Measurements from ENCODE around the gene EFHC1.

EFHC1 gene

GRCh38 chr6:52517502-52518278 lies 97.5 kb downstream of the EFHC1 start:
- no peaks in the 10 kb centered on the region for H3K79me2 ChIP-seq (ENCODE audit: control insufficient read depth, low read length)
- H3K27ac ChIP-seq (ENCODE audit: low read depth, low read length): no peak overlapping the region
- no peak overlapping the region for H3K4me2 ChIP-seq (ENCODE audit: low read length)

GRCh38 chr6:52518279-52518945 lies 98.3 kb downstream of the EFHC1 start:
- Histone ChIP-seq H3K4me2 (ENCODE audit: low read length) (no peak overlapping the region), H3K9me3 (ENCODE audit: control insufficient read depth, insufficient read depth, low read length) (no peaks in the 10 kb centered on the region), H3K9me2 (replicated peaks; ENCODE audit: control insufficient read depth, low read length) (no peaks in the 10 kb centered on the region), H3K27me3 (ENCODE audit: control insufficient read depth, low read length) (no peaks in the 10 kb centered on the region), H3K79me2 (ENCODE audit: control insufficient read depth, low read length) (no peaks in the 10 kb centered on the region), H3K4me3 (ENCODE audit: low read length) (no peak overlapping the region), H3F3A (ENCODE audit: control insufficient read depth, insufficient read depth) (no peaks in the 10 kb centered on the region), H3K27ac (ENCODE audit: low read depth, low read length) (no peak overlapping the region), H3K36me3 (ENCODE audit: control insufficient read depth, low read length) (no peaks in the 10 kb centered on the region), H4K20me1 (ENCODE audit: control insufficient read depth, insufficient read depth, low read depth, low read length) (no peaks in the 10 kb centered on the region), H3K4me1 (ENCODE audit: control insufficient read depth, low read length) (no peaks in the 10 kb centered on the region)
- TF ChIP-seq CTCF (IDR thresholded peaks at IDR 0.05; ENCODE audit: low read depth, low read length, poor library complexity, severe bottlenecking) (no peak), EZH2phosphoT487 (IDR thresholded peaks at IDR 0.05; ENCODE audit: borderline replicate concordance, low read length) (no peak)

More at GRCh38 chr6:52517502-52518278, 97.5 kb downstream of the EFHC1 start:
- no peaks in the 10 kb centered on the region for H3F3A ChIP-seq (ENCODE audit: control insufficient read depth, insufficient read depth)
- no peaks in the 10 kb centered on the region for H3K4me1 ChIP-seq (ENCODE audit: control insufficient read depth, low read length)
- no peak for TF ChIP-seq CTCF (IDR thresholded peaks at IDR 0.05; ENCODE audit: low read depth, low read length, poor library complexity, severe bottlenecking)
- no peak for TF ChIP-seq EZH2phosphoT487 (IDR thresholded peaks at IDR 0.05; ENCODE audit: borderline replicate concordance, low read length)
- no peaks in the 10 kb centered on the region for H3K9me2 ChIP-seq (replicated peaks; ENCODE audit: control insufficient read depth, low read length)
- H3K36me3 ChIP-seq (ENCODE audit: control insufficient read depth, low read length): no peaks in the 10 kb centered on the region
- H3K9me3 ChIP-seq (ENCODE audit: control insufficient read depth, insufficient read depth, low read length): no peaks in the 10 kb centered on the region
- no peak overlapping the region for H3K4me3 ChIP-seq (ENCODE audit: low read length)
- H3K27me3 ChIP-seq (ENCODE audit: control insufficient read depth, low read length): no peaks in the 10 kb centered on the region
- no peaks in the 10 kb centered on the region for H4K20me1 ChIP-seq (ENCODE audit: control insufficient read depth, insufficient read depth, low read depth, low read length)

GRCh38 chr6:52519618-52520017 lies 99.5 kb downstream of the EFHC1 start:
- no peaks in the 10 kb centered on the region for H3K36me3 ChIP-seq (ENCODE audit: control insufficient read depth, low read length)
- H3F3A ChIP-seq (ENCODE audit: control insufficient read depth, insufficient read depth): no peaks in the 10 kb centered on the region

More at GRCh38 chr6:52519618-52520017, 99.5 kb downstream of the EFHC1 start:
- no peaks in the 10 kb centered on the region for H4K20me1 ChIP-seq (ENCODE audit: control insufficient read depth, insufficient read depth, low read depth, low read length)
- no peaks in the 10 kb centered on the region for H3K4me1 ChIP-seq (ENCODE audit: control insufficient read depth, low read length)
- TF ChIP-seq EZH2phosphoT487 (IDR thresholded peaks at IDR 0.05; ENCODE audit: borderline replicate concordance, low read length): no peak
- no peak for TF ChIP-seq CTCF (IDR thresholded peaks at IDR 0.05; ENCODE audit: low read depth, low read length, poor library complexity, severe bottlenecking)
- no peak overlapping the region for H3K27ac ChIP-seq (ENCODE audit: low read depth, low read length)
- H3K27me3 ChIP-seq (ENCODE audit: control insufficient read depth, low read length): no peaks in the 10 kb centered on the region
- H3K9me3 ChIP-seq (ENCODE audit: control insufficient read depth, insufficient read depth, low read length): no peaks in the 10 kb centered on the region
- no peaks in the 10 kb centered on the region for H3K79me2 ChIP-seq (ENCODE audit: control insufficient read depth, low read length)
- H3K4me3 ChIP-seq (ENCODE audit: low read length): no peak overlapping the region
- no peak overlapping the region for H3K4me2 ChIP-seq (ENCODE audit: low read length)
- no peaks in the 10 kb centered on the region for H3K9me2 ChIP-seq (replicated peaks; ENCODE audit: control insufficient read depth, low read length)

Measured in DOHH2 (cell line).